HepG2 (cell line): ENCODE data around the gene EOMES. TPM values are rescaled to one million over a fixed set of nuclear protein-coding genes. Genes with fewer than 3 reads are reported as not detected.

Experiments used
- ADNP ChIP-seq: sonication (generic); formaldehyde crosslinking; IDR thresholded peaks from 2 replicates; pipeline ENCODE4 v1.4.0; 2020; ENCODE audit warnings: missing genetic modification reagents
- CREM ChIP-seq, 2 experiments: sonication (generic) in 1 of 2; formaldehyde crosslinking in 1 of 2; IDR thresholded peaks; 2 replicates each; pipeline versions ENCODE4 v1.4.0 to v1.6.1; 2016 to 2020; ENCODE audit warnings: antibody characterized with exemption in 1 of 2, mild to moderate bottlenecking in 1 of 2, missing genetic modification reagents in 1 of 2
- GLI4 ChIP-seq: sonication (generic); formaldehyde crosslinking; IDR thresholded peaks from 2 replicates; pipeline ENCODE4 v1.5.1; 2020; ENCODE audit warnings: missing genetic modification reagents, mild to moderate bottlenecking, moderate library complexity, borderline replicate concordance
- HDAC1 ChIP-seq: sonication (generic); formaldehyde crosslinking; IDR thresholded peaks from 2 replicates; pipeline ENCODE4 v1.5.1; 2020; ENCODE audit warnings: mild to moderate bottlenecking, missing genetic modification reagents
- HNF4A ChIP-seq: sonication (generic); formaldehyde crosslinking; IDR thresholded peaks from 2 replicates; pipeline ENCODE4 v1.4.0; 2020; ENCODE audit warnings: missing genetic modification reagents
- RAD21 ChIP-seq: fragments of 450-650 bp; formaldehyde crosslinking; IDR thresholded peaks from 2 replicates; pipeline ENCODE4 v1.5.0; 2020; ENCODE audit warnings: mild to moderate bottlenecking
- SKI ChIP-seq: fragments of 450-650 bp; IDR thresholded peaks from one replicate; pipeline ENCODE4 v1.6.1; 2018; ENCODE audit warnings: mild to moderate bottlenecking; ENCODE audit not compliant: partially characterized antibody
- STAG1 ChIP-seq: sonication (generic); formaldehyde crosslinking; IDR thresholded peaks from 2 replicates; pipeline ENCODE4 v1.4.0; 2020; ENCODE audit warnings: missing genetic modification reagents
- ZBTB21 ChIP-seq: sonication (generic); formaldehyde crosslinking; IDR thresholded peaks from 2 replicates; pipeline ENCODE4 v1.4.0; 2020; ENCODE audit warnings: missing genetic modification reagents
- ZNF230 ChIP-seq: sonication (generic); formaldehyde crosslinking; IDR thresholded peaks from 2 replicates; pipeline ENCODE4 v1.4.0; 2020; ENCODE audit warnings: mild to moderate bottlenecking, missing genetic modification reagents
- ZNF33B ChIP-seq: sonication (generic); formaldehyde crosslinking; IDR thresholded peaks from 2 replicates; pipeline ENCODE4 v1.5.1; 2020; ENCODE audit warnings: mild to moderate bottlenecking, missing genetic modification reagents
- ZNF432 ChIP-seq: sonication (generic); formaldehyde crosslinking; IDR thresholded peaks from 2 replicates; pipeline ENCODE4 v1.5.0; 2020; ENCODE audit warnings: missing genetic modification reagents, mild to moderate bottlenecking, borderline replicate concordance
- ZNF709 ChIP-seq: sonication (generic); formaldehyde crosslinking; IDR thresholded peaks from 2 replicates; pipeline ENCODE4 v1.5.0; 2020; ENCODE audit warnings: mild to moderate bottlenecking, missing genetic modification reagents
- ZNF777 ChIP-seq: sonication (generic); formaldehyde crosslinking; IDR thresholded peaks from 2 replicates; pipeline ENCODE4 v1.4.0; 2020; ENCODE audit warnings: missing genetic modification reagents
- ZNF782 ChIP-seq: sonication (generic); formaldehyde crosslinking; IDR thresholded peaks from 2 replicates; pipeline ENCODE4 v1.4.0; 2020; ENCODE audit warnings: missing genetic modification reagents, mild to moderate bottlenecking, borderline replicate concordance
- ZSCAN29 ChIP-seq: sonication (generic); formaldehyde crosslinking; conservative IDR thresholded peaks from 2 replicates; pipeline ENCODE4 v1.4.0; 2020; ENCODE audit warnings: mild to moderate bottlenecking, missing genetic modification reagents
- polyA plus RNA-seq, 8 experiments: library from polyadenylated mRNA; depleted of rRNA in 3 of 8; stranded (reverse) in 7 of 8; unstranded in 1 of 8; fragments of >200 nt; fragmentation: Illumina TruSeq in 4 of 8; extraction: Trizol in 4 of 8; gene quantifications; 2 replicates each; pipeline versions ENCODE4 v1.2.1 to v1.2.3, GENCODE V29; 2011 to 2016; ENCODE audit warnings: low read depth in 4 of 8, missing spikeins in 1 of 8, mixed read lengths in 1 of 8; ENCODE audit not compliant: insufficient read depth in 1 of 8
- total RNA-seq, 5 experiments: library from RNA; depleted of rRNA; stranded (reverse); fragments of >200 nt; fragmentation: Illumina TruSeq; extraction: Trizol; gene quantifications; 2 replicates each; pipeline ENCODE4 v1.2.3, GENCODE V29; 2016; ENCODE audit warnings: low read depth in 1 of 5
- TF ChIP-seq, protein P1 (sequence below): sonication (generic); formaldehyde crosslinking; IDR thresholded peaks from 2 replicates; pipeline ENCODE4 v1.9.0; 2021; ENCODE audit warnings: mild to moderate bottlenecking, missing genetic modification reagents
- TF ChIP-seq, protein P2 (sequence below): sonication (generic); formaldehyde crosslinking; IDR thresholded peaks from 2 replicates; pipeline ENCODE4 v1.9.0; 2022; ENCODE audit warnings: missing genetic modification reagents, mild to moderate bottlenecking, borderline replicate concordance
- TF ChIP-seq, protein P3 (sequence below): sonication (generic); formaldehyde crosslinking; IDR thresholded peaks from 2 replicates; pipeline ENCODE4 v1.4.0; 2020; ENCODE audit warnings: missing genetic modification reagents

The EOMES gene
- total and polyA plus RNA-seq, 2 of the 13 experiments (the other 11 are each of a cell fraction or from before 2014, with no cell fraction given): 0.11 to 0.12 TPM

DNA sequence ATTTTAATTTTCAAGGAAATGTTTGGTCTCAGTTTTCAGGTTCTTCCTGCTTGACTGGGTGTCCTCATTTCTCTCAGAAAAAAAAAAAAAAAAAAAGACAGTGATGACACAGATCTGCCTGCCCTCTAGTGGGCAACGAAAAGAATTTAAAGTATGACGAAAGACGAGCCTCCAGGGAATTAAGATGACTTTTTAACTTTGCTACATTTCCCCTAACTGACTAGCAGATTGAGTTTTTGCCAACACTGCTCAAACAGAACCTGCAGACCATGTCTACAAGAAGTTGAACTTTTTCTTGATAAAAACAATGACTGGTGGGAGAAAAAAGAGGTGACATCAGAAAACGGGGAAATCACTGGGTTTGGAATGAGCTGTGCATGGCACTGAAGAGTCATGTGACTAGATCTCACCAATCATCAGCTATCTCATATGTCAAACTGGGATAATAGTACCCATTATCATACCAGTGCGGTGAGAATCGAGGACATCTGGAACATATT, 40.8 kb downstream of the EOMES start (continued):
- TF ChIP-seq GLI4 (CRISPR knock-in tag): no peak
- TF ChIP-seq, protein P1, sequence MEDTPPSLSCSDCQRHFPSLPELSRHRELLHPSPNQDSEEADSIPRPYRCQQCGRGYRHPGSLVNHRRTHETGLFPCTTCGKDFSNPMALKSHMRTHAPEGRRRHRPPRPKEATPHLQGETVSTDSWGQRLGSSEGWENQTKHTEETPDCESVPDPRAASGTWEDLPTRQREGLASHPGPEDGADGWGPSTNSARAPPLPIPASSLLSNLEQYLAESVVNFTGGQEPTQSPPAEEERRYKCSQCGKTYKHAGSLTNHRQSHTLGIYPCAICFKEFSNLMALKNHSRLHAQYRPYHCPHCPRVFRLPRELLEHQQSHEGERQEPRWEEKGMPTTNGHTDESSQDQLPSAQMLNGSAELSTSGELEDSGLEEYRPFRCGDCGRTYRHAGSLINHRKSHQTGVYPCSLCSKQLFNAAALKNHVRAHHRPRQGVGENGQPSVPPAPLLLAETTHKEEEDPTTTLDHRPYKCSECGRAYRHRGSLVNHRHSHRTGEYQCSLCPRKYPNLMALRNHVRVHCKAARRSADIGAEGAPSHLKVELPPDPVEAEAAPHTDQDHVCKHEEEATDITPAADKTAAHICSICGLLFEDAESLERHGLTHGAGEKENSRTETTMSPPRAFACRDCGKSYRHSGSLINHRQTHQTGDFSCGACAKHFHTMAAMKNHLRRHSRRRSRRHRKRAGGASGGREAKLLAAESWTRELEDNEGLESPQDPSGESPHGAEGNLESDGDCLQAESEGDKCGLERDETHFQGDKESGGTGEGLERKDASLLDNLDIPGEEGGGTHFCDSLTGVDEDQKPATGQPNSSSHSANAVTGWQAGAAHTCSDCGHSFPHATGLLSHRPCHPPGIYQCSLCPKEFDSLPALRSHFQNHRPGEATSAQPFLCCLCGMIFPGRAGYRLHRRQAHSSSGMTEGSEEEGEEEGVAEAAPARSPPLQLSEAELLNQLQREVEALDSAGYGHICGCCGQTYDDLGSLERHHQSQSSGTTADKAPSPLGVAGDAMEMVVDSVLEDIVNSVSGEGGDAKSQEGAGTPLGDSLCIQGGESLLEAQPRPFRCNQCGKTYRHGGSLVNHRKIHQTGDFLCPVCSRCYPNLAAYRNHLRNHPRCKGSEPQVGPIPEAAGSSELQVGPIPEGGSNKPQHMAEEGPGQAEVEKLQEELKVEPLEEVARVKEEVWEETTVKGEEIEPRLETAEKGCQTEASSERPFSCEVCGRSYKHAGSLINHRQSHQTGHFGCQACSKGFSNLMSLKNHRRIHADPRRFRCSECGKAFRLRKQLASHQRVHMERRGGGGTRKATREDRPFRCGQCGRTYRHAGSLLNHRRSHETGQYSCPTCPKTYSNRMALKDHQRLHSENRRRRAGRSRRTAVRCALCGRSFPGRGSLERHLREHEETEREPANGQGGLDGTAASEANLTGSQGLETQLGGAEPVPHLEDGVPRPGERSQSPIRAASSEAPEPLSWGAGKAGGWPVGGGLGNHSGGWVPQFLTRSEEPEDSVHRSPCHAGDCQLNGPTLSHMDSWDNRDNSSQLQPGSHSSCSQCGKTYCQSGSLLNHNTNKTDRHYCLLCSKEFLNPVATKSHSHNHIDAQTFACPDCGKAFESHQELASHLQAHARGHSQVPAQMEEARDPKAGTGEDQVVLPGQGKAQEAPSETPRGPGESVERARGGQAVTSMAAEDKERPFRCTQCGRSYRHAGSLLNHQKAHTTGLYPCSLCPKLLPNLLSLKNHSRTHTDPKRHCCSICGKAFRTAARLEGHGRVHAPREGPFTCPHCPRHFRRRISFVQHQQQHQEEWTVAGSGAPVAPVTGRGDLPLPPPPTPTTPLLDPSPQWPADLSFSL (CRISPR knock-in tag): no peak
- no peak for TF ChIP-seq HDAC1
- no peak for TF ChIP-seq ZSCAN29 (CRISPR knock-in tag)
- TF ChIP-seq HNF4A: no peak
- TF ChIP-seq ZNF432 (CRISPR knock-in tag): no peak
- TF ChIP-seq STAG1 (CRISPR knock-in tag): peak; percentile 81
- TF ChIP-seq ZNF33B (CRISPR knock-in tag): no peak
- no peak for TF ChIP-seq ZNF230 (CRISPR knock-in tag)
- TF ChIP-seq ZNF782: no peak
- TF ChIP-seq ZBTB21: peak; percentile 75; the same call in 1 of the 2 replicates
- no peak for TF ChIP-seq SKI
- peak; percentile 54; the same call in 1 of the 2 replicates for TF ChIP-seq CREM (IDR thresholded peaks at IDR 0.05)
- TF ChIP-seq CREM (CRISPR knock-in tag; IDR thresholded peaks at IDR 0.05): no peak
- TF ChIP-seq, protein P2, sequence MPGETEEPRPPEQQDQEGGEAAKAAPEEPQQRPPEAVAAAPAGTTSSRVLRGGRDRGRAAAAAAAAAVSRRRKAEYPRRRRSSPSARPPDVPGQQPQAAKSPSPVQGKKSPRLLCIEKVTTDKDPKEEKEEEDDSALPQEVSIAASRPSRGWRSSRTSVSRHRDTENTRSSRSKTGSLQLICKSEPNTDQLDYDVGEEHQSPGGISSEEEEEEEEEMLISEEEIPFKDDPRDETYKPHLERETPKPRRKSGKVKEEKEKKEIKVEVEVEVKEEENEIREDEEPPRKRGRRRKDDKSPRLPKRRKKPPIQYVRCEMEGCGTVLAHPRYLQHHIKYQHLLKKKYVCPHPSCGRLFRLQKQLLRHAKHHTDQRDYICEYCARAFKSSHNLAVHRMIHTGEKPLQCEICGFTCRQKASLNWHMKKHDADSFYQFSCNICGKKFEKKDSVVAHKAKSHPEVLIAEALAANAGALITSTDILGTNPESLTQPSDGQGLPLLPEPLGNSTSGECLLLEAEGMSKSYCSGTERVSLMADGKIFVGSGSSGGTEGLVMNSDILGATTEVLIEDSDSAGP (CRISPR knock-in tag): no peak
- TF ChIP-seq, protein P3, sequence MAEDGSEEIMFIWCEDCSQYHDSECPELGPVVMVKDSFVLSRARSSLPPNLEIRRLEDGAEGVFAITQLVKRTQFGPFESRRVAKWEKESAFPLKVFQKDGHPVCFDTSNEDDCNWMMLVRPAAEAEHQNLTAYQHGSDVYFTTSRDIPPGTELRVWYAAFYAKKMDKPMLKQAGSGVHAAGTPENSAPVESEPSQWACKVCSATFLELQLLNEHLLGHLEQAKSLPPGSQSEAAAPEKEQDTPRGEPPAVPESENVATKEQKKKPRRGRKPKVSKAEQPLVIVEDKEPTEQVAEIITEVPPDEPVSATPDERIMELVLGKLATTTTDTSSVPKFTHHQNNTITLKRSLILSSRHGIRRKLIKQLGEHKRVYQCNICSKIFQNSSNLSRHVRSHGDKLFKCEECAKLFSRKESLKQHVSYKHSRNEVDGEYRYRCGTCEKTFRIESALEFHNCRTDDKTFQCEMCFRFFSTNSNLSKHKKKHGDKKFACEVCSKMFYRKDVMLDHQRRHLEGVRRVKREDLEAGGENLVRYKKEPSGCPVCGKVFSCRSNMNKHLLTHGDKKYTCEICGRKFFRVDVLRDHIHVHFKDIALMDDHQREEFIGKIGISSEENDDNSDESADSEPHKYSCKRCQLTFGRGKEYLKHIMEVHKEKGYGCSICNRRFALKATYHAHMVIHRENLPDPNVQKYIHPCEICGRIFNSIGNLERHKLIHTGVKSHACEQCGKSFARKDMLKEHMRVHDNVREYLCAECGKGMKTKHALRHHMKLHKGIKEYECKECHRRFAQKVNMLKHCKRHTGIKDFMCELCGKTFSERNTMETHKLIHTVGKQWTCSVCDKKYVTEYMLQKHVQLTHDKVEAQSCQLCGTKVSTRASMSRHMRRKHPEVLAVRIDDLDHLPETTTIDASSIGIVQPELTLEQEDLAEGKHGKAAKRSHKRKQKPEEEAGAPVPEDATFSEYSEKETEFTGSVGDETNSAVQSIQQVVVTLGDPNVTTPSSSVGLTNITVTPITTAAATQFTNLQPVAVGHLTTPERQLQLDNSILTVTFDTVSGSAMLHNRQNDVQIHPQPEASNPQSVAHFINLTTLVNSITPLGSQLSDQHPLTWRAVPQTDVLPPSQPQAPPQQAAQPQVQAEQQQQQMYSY (CRISPR knock-in tag): no peak
- TF ChIP-seq ZNF709 (CRISPR knock-in tag): no peak
- peak; percentile 31; the same call in 1 of the 2 replicates for TF ChIP-seq RAD21 (CRISPR knock-in tag)
- no peak for TF ChIP-seq ZNF777 (CRISPR knock-in tag)
- TF ChIP-seq ADNP (CRISPR knock-in tag): no peak
